Measurements from ENCODE around the gene SEPSECS. TPM values are rescaled to one million over a fixed set of nuclear protein-coding genes. Genes with fewer than 3 reads are reported as not detected.

SEPSECS gene
- total and polyA plus RNA-seq, 9 of the 15 experiments (the other 6 are each of a cell fraction or from before 2014, with no cell fraction given) = 3.9 to 17.2 (median 7.9) TPM

GRCh38 chr4:25088093-25088952 is 71.9 kb downstream of the SEPSECS start (continued):
- no peak for TF ChIP-seq ZBTB40 (IDR thresholded peaks at IDR 0.05)
- TF ChIP-seq ZBTB40 (CRISPR knock-in tag; IDR thresholded peaks at IDR 0.05) = no peak
- peak in 1 of 2 experiments; percentile 56; a peak in 1 of 4 replicates for TF ChIP-seq TBL1XR1 (IDR thresholded peaks at IDR 0.05; ENCODE audit: low read length in 2 of 2)
- no peak for TF ChIP-seq ZNF639 (CRISPR knock-in tag; conservative IDR thresholded peaks at IDR 0.05 in 1 of 2, IDR thresholded peaks at IDR 0.05 in 1 of 2)
- no peak for TF ChIP-seq ZBTB33 (CRISPR knock-in tag; IDR thresholded peaks at IDR 0.05)
- no peak for TF ChIP-seq RERE (CRISPR knock-in tag; IDR thresholded peaks at IDR 0.05; ENCODE audit: borderline replicate concordance)
- TF ChIP-seq BCOR (IDR thresholded peaks at IDR 0.05) = peak; percentile 74
